Measurements from ENCODE around the gene STUB1. TPM values are rescaled to one million over a fixed set of nuclear protein-coding genes. Genes with fewer than 3 reads are reported as not detected.

STUB1 gene
- total RNA-seq, 1 experiment from 2014 or later, result 102 TPM

DNA sequence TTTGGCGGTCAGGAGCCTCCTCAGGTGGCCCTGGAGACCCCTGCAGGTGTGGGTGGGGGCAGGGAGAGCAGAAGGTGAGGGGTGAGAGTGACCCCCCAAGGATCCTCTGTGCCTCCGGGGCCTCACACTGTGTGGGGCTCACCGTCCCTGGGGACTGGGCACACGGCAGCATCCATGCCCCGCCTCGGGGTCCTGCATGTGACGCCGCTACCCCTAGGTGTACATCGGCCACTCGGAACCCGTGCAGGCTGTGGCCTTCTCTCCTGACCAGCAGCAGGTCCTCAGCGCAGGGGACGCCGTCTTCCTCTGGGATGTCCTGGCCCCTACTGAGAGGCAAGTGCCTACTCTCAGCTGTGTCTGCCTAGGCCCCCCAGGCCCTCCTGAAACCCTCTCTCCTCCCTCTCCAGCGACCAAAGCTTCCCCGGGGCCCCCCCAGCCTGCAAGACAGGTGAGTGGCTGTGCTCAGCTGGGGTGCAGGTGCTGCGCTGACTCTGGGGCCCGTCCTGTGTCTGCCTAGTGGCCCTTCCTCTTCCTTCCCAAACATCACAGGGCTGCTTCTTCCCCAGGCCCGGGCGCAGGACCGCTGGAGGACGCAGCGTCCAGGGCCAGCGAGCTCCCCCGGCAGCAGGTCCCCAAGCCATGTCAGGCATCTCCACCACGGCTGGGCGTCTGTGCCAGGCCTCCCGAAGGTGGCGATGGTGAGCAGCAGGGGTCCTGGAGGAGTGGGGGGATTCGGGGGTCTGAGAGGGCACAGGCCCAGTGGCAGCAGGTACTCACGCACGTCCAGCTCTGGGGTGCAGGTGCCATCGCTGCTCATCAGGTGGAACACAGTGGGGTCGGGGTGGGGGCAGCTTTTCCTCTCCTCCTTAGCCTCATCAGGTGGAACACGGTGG is 21.3 kb upstream of the STUB1 start:
- Histone ChIP-seq H2AFZ (ENCODE audit: low read length) (no peak overlapping the region), H3K9me3 (ENCODE audit: control insufficient read depth, low read depth, low read length) (no peaks in the 10 kb centered on the region), H2BK15ac (ENCODE audit: low read depth, low read length) (no peak overlapping the region), H2BK12ac (ENCODE audit: insufficient read length, low read depth, low read length) (no peak overlapping the region), H3T11ph (ENCODE audit: low read length) (no peak overlapping the region), H2BK20ac (ENCODE audit: low read depth, low read length, poor library complexity, severe bottlenecking) (no peak overlapping the region), H3K4ac (ENCODE audit: low read depth, low read length) (no peak overlapping the region), H2BK120ac (ENCODE audit: low read depth, low read length, poor library complexity, severe bottlenecking) (no peak overlapping the region), H3K23me2 (ENCODE audit: insufficient read length, low read depth, low read length, poor library complexity, severe bottlenecking) (no peaks in the 10 kb centered on the region), H4K5ac (ENCODE audit: insufficient read length, low read depth, low read length) (no peak overlapping the region), H3K18ac (ENCODE audit: insufficient read length, low read depth, low read length) (no peak overlapping the region), H3K4me1 (ENCODE audit: insufficient read depth, low read length) (no peaks in the 10 kb centered on the region; the same call in 1 of the 2 replicates), H3K79me2 (ENCODE audit: insufficient read depth, low read length) (no peaks in the 10 kb centered on the region), H3K9ac (ENCODE audit: extremely low read depth, insufficient read length, low read length) (no peak overlapping the region), H3K56ac (ENCODE audit: insufficient read length, low read depth, low read length) (no peak overlapping the region), H2AK5ac (ENCODE audit: insufficient read length, low read length) (no peak overlapping the region), H3K79me1 (ENCODE audit: insufficient read depth, low read depth, low read length, poor library complexity, severe bottlenecking) (no peaks in the 10 kb centered on the region), H3K27ac (ENCODE audit: insufficient read length, low read depth, low read length) (no peak overlapping the region), H4K8ac (replicated peaks; ENCODE audit: insufficient read length, low read depth, low read length) (no peak overlapping the region), H3K14ac (ENCODE audit: insufficient read depth, low read length) (no peak overlapping the region), H3K27me3 (ENCODE audit: insufficient read depth, low read length) (no peaks in the 10 kb centered on the region), H3K23ac (ENCODE audit: insufficient read length, low read depth, low read length) (no peak overlapping the region), H4K91ac (ENCODE audit: insufficient read length, low read depth, low read length) (no peak overlapping the region), H4K20me1 (ENCODE audit: control insufficient read depth, insufficient read depth, insufficient read length) (no peaks in the 10 kb centered on the region), H3K4me2 (ENCODE audit: insufficient read depth, insufficient read length, low read length) (no peak overlapping the region), H2BK5ac (ENCODE audit: insufficient read length, low read length) (no peak overlapping the region)
- DNase-seq, result no peak
- H3K27me3 Mint-ChIP-seq (ENCODE audit: low read depth), result no peaks in the 10 kb centered on the region
- peaks cover 0 to 5% of the 10 kb centered on the region in 2 experiments; a peak in 2 of 4 replicates for H3K4me1 Mint-ChIP-seq
- no peak overlapping the region for H3K27ac Mint-ChIP-seq
- WGBS (ENCODE audit: extremely low coverage, insufficient read length, low lambda C conversion rate), result no CpG with 5 or more reads among the region's 35 CpGs
- no peak for TF ChIP-seq CTCF (conservative IDR thresholded peaks at IDR 0.05)
- H3K4me3 Mint-ChIP-seq, result no peak overlapping the region
- H3K36me3 Mint-ChIP-seq (ENCODE audit: insufficient read depth in 1 of 3, low read depth in 3 of 3), result peaks cover 2 to 13% (median 8%) of the 10 kb centered on the region in 3 experiments; a peak in 5 of 7 replicates
- H3K9me3 Mint-ChIP-seq, result no peaks in the 10 kb centered on the region

Measured in H9 (cell line).